NCI-H1092 treated with DMSO at 0.1 percent for 48 hours (cell line): ENCODE data around the gene C16orf95.

Experiments
- DNase-seq: peaks from one replicate; lab custom pipeline; 2025; lab: John Stamatoyannopoulos, UW

C16orf95 gene

GRCh38 chr16:87316450-87316922 lies 706 bp downstream of the C16orf95 start:
- no peak for DNase-seq

GRCh38 chr16:87314990-87315420 lies 2.2 kb downstream of the C16orf95 start:
- DNase-seq: no peak

GRCh38 chr16:87312008-87312407 lies 5.2 kb downstream of the C16orf95 start:
- no peak for DNase-seq

GRCh38 chr16:87311387-87311786 lies 5.8 kb downstream of the C16orf95 start:
- no peak for DNase-seq

GRCh38 chr16:87310610-87311009 lies 6.6 kb downstream of the C16orf95 start:
- no peak for DNase-seq

- DNase-seq: no peak
These were observed 7.3 kb downstream of the C16orf95 start for GRCh38 chr16:87309620-87310525.

GRCh38 chr16:87308826-87309225 lies 8.4 kb downstream of the C16orf95 start:
- no peak for DNase-seq

- DNase-seq: no peak
These were observed 10.7 kb downstream of the C16orf95 start for GRCh38 chr16:87306516-87306915.

GRCh38 chr16:87305505-87306391 lies 11.4 kb downstream of the C16orf95 start:
- peak; percentile 77 for DNase-seq

- DNase-seq: no peak
These were observed 12.2 kb downstream of the C16orf95 start for GRCh38 chr16:87304951-87305350.

GRCh38 chr16:87303962-87304521 lies 13.2 kb downstream of the C16orf95 start:
- no peak for DNase-seq

- DNase-seq: no peak
These were observed 13.7 kb downstream of the C16orf95 start for GRCh38 chr16:87303431-87303930.

- no peak for DNase-seq
These were observed 18.2 kb downstream of the C16orf95 start for GRCh38 chr16:87298857-87299465.

- no peak for DNase-seq
These were observed 19.1 kb downstream of the C16orf95 start for GRCh38 chr16:87297918-87298631.

GRCh38 chr16:87297407-87297806 lies 19.8 kb downstream of the C16orf95 start:
- DNase-seq: no peak

- DNase-seq: no peak
These were observed 21.3 kb downstream of the C16orf95 start for GRCh38 chr16:87295661-87296531.

GRCh38 chr16:87295259-87295658 lies 21.9 kb downstream of the C16orf95 start:
- no peak for DNase-seq

- DNase-seq: no peak
These were observed 23.2 kb downstream of the C16orf95 start for GRCh38 chr16:87293990-87294389.

- DNase-seq: no peak
These were observed 25.2 kb downstream of the C16orf95 start for GRCh38 chr16:87291944-87292343.
